HG03280 (cell line): ENCODE results near the gene RSAD1.

Experiments
- ATAC-seq: cut with Tn5 transposase; IDR thresholded peaks from one replicate; pipeline ENCODE4 v1.9.1; 2021; ENCODE audit warnings: mild to moderate bottlenecking, moderate library complexity; ENCODE audit not compliant: unreplicated experiment

The RSAD1 gene

GRCh38 chr17:50457621-50458020 lies 21.0 kb upstream of the RSAD1 start:
- ATAC-seq: no peak

- no peak for ATAC-seq
These were observed 20.4 kb upstream of the RSAD1 start for GRCh38 chr17:50458270-50458669.

DNA sequence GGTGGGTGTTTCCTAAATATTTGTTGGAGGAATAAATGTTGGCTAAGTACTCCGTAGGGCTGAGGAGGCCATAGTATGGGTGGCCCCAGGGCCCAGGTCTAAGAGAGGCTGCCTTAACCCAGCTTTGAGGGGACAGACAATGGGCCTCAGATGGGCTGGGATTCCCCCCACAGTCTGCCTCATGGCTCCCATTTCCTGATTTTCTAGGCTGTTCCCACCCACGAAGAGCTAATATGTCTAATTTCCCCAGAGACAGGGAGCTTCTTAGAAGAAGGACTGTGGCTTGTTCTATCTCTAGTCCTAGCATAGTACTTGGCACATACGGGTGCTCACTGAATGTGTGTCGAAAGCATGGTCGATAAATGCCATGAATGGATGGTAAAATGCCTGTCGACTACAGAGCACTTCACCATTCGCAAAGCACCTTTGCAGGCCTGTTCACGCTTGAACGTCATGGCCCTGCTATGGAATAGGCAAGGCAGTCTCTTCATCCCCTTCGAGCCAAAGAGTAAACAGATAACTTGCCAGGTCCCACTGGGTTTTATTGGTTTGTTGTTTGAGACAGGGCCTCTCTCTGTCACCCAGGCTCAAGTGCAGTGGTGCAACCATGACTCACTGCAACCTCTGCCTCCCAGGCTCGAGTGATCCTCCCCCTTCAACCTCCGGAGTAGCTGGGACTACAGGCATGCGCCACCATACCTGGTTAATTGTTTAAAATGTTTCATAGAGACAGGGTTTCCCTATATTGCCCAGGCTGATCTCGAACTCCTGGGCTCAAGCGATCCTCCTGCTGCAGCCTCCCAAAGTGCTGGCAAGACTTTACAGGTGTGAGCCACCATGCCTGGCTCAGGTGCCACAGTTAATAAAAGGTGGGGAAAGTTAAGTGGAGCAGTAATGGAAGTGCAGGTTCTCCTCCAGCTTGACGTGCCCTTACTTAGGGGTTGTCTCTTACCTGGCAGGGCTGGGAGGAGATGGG lies 19.7 kb upstream of the RSAD1 start:
- no peak for ATAC-seq

DNA sequence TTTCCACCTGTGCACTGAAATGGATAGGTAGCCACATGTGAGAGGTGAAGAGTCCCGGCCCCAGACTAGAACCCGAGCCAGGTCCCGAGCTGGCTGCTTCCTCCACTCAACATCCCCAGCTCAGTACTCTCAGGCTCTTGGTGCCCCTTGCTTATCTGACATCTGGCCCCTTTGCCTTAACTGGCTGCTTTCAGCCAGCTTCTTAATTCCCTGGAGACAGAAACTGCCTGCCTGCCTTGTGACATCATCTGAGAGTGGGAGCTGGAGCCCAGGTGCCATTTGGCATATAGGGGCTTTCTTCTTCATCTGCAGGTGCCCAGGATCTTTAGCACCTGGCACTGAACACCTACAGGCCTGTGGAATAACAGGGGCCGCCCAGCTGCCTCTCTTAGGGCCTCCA lies 18.9 kb upstream of the RSAD1 start:
- ATAC-seq: no peak

GRCh38 chr17:50460831-50461526 lies 17.7 kb upstream of the RSAD1 start:
- no peak for ATAC-seq

GRCh38 chr17:50461550-50462132 lies 17.0 kb upstream of the RSAD1 start:
- ATAC-seq: no peak

DNA sequence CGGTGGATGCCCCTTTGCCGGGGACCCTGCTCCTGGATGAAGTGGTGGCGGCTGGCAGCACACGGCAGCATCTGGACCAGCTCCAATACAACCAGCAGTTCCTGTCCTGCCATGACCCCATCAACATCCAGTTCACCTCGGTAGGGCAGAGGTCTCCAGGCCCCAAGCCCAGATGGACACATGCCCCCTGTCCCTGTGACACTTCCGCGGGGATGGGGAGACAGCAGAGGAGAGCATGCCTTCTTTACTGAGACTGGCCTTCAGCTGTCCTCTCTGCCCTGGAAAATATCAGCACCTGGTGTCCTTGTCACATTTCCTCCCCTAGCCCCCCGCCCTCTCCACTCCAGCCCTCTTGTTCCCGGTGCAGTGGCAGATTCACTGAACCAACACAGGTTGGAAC lies 16.2 kb upstream of the RSAD1 start:
- ATAC-seq: no peak

- no peak for ATAC-seq
These were observed 14.5 kb upstream of the RSAD1 start for GRCh38 chr17:50464121-50464520.

GRCh38 chr17:50464736-50465135 lies 13.9 kb upstream of the RSAD1 start:
- ATAC-seq: no peak

DNA sequence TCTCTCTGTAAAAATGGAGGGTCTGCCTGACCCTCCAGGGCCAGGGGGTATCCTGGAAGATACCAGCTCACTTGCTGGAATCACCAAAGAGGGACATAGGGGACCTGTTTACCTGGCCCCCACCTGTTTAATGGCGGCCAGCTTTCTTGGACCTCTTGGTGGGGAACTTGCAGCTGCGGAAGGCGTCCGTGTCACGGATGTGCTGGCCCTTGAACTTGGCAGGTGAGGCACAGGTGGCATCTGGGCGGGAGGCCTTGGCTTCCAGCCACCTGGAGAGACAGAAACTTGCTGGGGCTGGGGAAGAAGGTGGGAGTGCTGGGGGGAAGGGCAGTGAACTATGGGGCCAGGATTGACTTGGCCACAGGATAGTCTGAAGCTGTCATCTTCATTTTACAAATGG lies 13.5 kb upstream of the RSAD1 start:
- ATAC-seq: no peak

GRCh38 chr17:50465635-50466034 lies 13.0 kb upstream of the RSAD1 start:
- ATAC-seq: no peak

DNA sequence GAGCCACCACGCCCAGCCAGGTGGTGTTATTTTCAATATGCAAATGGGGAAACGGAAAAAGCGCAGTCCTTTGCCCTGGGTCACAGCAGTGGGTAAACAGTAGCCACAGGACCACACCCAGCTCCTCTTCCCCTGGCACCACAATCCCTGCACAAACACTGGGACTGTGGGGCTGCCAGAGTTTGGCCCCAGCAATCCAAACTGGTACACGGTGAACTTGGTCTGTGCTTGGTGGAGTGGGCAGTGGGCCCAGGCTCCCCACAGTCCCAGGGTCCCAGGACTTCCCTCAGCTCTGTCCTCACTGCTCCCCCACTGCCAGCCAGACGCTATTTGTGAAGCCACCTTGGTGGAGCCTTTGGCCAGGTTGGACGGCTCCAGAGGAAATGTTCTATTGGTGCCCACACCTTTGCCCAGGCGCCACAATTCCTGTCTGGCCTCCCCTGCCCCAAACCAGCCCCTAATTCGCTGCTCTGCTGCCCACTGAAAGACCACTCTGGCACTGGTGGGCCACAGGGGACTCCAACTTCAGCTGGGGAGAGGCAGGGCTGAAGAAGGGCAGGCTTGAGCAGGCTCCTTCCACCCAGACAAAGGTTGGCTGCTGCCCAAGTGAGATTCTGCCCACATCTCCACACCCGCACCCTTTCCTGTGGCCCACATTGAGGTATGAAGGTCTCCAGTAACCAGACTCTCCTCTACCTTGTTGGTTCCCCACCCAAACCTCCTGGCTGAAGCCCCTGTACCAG lies 12.1 kb upstream of the RSAD1 start:
- no peak for ATAC-seq

DNA sequence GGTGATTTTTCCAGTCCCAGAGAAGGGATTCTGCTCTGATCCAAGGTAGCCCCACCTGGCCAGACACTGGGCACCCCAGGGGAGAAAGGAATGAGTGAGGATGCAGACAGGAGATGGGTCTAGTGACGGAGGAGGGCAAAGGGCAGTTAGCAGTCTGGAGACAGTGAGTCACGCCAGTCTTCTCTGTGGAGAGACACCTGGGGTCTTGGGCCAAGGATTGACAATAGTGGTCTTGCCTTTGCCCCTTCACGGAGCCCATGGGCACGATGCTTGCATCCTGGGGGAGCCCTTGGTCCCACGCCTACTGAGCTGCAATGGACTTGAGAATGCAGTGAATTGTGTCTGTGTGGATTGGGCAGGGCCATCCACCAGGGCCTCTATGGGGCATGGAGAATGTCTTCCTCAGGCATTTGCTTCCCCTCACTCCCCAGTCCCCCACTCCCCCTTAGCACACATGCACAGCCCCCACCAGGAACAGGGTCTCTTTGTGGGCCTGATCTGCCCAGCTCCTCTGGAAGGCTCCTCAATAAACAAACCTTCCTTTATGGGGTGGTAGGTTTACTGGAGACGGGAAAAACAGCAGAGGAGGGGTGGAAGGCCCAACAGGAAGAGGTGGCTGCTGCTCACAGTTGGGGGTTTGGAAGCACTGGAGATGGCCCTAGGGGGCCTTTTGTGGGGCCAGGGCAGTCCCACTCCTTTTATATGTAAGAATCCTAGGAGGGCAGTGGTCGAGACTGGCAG lies 11.4 kb upstream of the RSAD1 start:
- ATAC-seq: no peak

GRCh38 chr17:50467855-50468303 lies 10.8 kb upstream of the RSAD1 start:
- no peak for ATAC-seq

DNA sequence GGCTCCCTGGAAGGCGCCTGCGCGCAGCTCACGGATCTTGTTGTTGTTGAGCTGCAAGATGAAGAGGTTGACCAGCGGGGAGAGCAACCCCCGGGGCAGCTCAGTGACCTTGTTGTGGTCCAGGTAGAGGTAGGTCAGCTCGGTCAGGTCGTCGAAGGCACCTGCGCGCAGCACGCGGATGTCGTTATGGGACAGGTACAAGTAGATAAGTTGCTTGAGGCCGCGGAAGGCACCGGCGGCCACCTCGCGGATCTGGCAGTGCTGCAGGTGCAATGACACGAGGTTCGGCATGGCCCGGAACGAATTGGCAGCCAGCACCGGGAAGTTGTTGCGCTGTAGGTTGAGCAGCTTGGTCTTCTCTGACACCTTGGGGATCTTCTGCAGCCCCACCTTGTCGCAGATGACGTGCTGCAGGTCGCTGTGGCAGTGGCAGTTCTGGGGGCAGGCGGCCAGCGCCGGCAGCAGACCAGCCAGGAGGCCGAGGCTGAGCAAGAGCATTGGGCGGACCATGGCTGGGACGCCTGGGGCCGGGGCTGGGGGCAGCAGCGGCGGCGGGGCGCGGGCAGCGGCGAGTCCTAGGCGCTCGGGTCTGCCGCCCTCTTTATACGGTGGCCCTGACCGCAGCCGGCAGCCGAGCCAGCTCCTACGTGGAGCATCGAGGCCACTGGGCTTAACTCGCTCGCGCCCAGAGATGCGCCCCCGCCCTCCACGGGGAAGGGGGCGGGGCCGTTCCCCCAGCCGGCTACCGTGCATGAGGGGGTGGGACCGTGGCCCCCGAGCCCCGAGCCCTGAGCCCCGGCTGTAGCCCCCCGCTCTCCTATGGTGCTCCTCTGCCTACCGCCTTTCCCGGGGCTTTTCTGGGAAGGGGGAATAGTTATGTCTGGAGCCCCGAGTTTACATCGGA lies 10.1 kb upstream of the RSAD1 start, which contains the start of gene CHAD:
Gene CHAD (minus strand): TSS at position 577 of the 904 bp plus-strand sequence. CDS start 67 bp downstream, at position 510.
- ATAC-seq: no peak

DNA sequence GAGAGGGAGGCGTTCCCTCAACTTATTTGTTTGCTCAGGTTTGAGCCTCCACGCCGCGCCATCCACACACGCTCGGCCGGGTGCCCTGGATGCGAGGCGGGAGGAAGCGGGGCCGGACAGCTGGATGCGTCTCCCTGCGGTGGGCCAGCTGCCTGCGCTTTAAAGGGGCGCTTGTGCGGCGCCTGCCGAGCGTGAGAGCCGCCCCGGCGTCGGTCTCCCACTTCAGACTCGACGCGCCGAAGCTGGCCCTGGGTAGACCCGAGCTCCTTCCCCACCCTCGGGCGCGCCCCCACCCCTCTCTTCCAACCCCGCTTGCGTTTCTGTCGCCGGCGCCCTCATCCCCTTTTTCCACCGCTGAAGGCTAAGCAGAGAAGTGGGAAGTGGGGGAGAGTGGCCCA lies 9.5 kb upstream of the RSAD1 start:
- ATAC-seq: no peak

DNA sequence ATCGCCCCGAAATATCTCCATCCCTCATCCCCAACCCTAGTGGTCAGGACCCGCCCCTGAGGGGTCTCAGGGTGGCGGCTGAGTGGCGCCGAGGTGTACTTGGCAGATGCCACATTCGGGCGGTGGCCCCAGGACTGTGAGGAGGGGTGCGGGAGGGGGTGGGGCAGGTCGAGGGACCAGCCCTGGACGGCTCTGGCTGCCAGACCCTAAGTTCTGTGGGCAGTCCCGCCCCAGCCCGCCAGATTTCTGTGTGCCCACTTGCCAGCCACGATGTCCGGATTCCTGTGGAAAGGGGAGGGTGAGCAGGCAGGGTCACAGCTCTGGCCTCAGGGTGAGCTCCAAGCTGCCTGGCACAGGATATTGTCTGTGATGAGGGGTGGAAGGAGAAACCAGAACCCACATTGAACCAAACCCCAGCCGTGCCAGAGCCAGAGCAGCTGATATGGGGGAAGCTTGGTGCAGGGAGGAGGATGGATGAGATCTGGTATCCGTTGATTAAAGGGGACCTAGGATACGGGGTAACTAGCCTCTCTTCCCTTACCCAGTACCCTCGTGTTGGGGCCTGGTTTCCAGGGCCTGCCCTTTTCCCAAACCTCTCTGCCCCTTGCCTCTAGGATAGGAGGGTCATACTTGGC lies 8.9 kb upstream of the RSAD1 start:
- ATAC-seq: no peak

DNA sequence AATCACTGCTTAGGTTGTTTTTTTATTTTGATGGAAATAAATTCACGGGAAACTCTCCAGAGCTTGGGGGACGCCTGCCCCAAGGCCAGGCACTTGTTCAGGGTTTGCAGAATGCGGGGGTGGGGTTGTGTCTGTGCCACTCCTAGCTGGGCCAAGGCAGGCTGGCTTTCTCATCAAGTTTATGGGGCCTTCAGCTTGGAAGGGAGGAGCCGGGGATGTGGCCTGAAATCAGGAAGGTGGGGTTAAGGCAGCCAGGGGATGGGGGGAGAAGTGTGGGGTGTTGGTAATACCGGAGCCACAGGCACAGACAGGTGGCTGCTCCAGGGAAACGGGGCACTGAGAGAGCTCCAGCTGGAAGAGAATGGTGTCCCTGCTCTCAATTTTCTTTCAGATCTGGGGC lies 8.2 kb upstream of the RSAD1 start:
- ATAC-seq: no peak
